GM19035 (cell line): ENCODE measurements around the gene AGMAT.

Source experiments
- ATAC-seq: cut with Tn5 transposase; IDR thresholded peaks from one replicate; pipeline ENCODE4 v1.9.1; 2021; ENCODE audit not compliant: unreplicated experiment

Gene AGMAT

DNA sequence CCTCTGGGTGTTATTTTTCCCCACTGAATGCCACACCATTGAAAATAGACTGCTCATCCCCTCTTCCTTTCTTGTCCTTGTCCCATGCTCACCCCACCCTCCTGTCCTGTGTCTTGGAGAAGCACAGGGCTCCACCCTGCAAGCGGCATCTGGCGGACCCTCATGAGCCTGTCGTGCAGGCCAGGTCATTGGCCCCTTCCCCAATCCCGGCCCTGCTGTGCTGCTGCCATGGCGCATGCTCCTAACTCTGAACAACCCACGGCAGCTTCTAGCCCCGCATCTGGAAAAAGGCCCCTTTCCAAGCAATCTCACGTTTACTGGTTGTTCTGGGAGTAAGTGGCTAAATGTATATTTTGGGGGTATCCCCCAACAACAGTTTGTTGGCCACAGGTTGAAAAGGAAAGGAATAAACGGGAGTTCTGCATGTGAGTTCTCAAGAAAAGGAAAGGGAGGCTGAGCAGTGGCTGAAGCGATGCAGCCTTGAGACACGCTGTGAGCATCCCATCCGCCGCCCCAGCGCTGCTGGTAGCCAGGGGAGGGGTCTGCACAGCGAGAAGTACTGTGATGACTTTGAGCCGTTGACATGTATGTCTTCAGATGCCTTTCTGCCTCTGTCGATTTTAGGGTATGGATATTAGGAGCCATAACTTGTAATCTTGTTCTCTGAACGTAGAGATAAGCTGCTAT is 16.3 kb downstream of the AGMAT start:
- no peak for ATAC-seq

DNA sequence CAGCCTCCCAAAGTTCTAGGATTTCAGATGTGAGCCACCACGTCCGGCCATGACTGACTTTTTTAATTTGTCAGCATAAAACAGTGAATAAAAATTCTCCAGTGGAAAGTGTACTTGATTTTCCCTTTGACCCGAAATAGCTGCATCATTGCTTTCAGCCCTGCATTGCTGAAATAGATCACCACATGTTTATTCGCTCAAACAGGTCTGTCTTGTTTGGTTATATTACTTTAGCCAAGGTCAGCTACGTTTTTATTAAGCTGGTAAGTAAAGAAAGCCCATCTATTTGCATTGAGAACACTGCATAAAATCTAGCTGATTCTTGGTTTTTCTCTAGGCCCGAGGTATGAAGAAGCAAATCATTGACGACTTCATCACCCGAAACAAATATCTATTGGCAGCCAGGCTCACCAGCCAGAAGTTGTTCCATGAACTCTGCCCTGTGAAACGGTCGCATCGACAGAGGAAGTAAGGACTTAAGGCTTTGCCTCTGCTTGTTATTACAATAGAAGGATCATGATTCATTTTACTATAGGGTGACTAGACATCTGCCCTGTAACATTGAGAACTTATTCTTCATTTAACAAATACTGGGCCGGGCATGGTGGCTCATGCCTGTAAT is 25.6 kb downstream of the AGMAT start:
- no peak for ATAC-seq

DNA sequence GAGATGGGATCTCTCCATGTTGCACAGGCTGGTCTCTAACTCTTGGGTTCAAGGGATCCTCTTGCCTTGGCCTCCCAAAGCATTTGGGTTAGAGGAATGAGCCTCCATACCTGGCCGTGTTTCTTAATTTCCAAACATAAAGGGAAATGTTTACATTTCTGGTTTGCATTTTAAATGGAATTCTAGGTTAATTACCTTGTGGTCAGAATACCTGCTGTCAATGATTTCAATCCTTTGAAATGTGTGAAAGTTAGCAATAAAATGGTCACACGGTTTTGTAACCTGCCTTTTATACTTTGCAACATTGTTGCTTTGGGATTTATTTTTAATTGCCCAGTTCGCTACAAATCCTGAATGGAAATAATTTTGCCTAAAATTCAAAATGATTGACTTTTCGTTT is 26.3 kb downstream of the AGMAT start:
- no peak for ATAC-seq

DNA sequence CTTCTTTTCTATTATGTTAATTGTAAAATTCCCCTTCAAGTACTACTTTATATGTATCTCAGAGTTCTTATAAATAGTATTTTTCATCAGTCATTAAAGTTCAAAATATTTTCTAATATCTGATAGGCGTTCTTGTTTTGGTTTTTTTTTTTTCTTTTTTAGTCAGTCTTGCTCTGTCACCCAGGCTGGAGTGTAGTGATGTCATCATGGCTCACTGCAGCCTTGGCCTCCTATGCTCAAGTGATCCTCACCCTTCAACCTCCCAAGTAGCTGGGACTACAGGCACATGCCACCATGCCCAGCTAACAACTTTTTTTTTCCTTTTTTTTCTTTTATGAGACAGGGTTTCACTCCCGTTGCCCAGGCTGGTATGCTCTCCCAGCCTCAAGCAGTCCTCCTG is 27.3 kb downstream of the AGMAT start:
- ATAC-seq, result no peak

DNA sequence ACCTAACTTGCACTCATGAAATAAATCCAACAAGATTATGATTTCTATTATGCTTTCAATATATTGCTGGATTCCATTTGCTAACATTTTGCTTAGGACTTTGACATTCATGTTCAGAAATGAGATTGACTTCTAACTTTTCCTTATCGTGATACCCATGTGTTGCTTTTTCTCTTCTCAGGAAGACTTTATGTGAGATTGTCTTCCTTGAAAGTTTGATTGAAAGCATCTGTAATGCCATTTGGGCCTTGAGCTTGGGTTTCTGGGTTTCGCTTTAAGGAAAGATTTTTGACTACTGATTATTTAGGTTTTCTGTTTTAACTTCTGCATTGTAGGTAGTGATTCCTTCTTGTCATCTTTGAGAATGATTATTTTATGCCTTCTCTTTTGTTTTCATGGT is 27.8 kb downstream of the AGMAT start:
- ATAC-seq, result no peak

DNA sequence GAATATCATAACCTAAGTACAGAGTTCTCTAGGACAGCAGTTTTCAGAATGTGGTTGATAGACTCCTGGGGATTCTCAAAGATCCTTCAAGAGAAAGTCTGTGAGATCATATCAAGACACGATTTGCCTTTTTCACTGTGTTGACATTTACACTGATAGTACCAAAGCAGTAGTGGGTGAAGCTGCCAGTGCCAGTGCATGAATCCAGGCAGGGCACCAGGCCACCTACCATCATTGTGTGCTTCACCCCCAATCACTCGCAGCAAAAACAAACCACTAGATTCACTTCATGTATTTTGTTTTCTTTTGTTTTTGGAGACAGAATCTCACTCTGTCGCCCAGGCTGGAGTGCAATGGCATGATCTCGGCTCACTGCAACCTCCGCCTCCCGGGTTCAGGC is 34.3 kb downstream of the AGMAT start:
- ATAC-seq, result no peak

DNA sequence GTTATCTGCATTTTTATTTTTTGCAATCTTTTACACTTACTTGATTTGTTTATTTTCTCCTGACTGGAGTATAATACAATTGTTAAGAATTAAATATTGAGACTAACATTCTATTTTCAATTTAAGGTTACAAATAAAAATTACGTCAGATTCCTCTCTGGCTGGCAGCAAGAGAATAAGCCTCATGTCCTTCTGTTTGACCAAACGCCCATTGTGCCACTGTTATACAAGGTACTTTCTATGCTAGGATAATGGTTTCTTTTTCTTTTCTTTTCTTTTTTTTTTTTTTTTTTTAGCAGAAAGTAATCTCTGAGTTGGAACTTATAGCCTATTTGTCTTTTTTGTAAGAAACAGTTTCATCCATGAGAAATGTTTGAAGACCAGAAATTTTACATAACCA is 38.2 kb downstream of the AGMAT start:
- no peak for ATAC-seq

DNA sequence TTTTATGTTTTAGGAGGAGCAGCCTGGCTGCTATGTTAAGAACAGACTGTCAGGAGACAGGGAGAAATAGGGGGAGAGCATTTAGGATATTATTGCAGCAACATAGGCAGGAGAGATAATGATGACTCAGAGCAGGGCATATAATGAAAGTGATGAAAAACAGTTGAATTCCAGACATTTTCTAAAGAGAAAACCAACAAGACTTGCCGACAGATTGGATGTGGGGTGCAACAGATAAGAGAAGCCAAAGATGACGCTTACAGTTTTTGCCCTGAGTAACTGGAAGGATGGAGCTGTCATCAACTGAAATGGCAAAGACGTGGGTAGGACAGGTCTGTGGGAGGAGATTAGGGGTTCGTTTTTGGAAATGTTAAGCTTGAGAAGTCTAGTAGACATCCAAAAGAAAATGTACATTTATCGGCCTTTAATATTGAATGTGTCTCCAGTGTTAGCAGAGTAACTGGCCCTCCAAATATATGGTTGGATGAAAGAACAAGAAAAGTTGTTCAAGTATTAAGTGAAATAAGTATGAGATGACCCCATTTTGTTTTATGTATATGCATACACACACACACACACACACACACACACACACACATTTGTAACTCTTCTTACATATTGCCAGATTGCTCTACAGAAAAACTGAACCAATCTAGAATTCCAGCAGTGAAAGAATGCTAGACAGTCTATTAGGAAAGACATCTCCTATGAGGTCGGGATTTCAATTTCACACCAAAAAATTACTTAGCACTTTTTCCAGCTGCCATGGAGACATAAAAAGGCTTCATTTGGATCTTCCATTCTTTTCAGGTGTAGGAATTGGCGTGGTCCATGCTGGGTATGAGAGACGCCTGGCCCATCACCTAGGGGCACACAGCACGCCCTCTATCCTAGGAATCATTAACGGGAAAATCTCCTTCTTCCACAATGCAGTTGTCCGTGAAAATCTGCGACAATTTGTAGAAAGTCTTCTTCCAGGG is 41.0 kb downstream of the AGMAT start:
- ATAC-seq, result no peak

DNA sequence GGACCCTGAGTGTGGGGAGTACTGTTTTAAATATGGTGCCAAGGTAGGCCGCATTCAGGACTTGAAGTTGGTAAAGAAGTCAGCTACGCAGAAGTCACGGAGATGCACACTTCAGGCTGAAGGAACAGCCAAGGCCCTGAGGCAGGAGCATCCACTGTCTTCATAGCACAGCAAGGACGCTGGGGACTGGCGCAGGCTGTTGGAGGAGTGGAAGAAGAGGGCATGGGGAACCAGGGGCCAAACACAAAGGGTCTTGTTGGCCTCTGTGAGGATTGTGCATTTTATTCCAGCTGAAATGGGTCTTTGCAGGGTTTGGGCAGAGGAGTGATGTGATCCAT is 41.6 kb downstream of the AGMAT start:
- no peak for ATAC-seq

DNA sequence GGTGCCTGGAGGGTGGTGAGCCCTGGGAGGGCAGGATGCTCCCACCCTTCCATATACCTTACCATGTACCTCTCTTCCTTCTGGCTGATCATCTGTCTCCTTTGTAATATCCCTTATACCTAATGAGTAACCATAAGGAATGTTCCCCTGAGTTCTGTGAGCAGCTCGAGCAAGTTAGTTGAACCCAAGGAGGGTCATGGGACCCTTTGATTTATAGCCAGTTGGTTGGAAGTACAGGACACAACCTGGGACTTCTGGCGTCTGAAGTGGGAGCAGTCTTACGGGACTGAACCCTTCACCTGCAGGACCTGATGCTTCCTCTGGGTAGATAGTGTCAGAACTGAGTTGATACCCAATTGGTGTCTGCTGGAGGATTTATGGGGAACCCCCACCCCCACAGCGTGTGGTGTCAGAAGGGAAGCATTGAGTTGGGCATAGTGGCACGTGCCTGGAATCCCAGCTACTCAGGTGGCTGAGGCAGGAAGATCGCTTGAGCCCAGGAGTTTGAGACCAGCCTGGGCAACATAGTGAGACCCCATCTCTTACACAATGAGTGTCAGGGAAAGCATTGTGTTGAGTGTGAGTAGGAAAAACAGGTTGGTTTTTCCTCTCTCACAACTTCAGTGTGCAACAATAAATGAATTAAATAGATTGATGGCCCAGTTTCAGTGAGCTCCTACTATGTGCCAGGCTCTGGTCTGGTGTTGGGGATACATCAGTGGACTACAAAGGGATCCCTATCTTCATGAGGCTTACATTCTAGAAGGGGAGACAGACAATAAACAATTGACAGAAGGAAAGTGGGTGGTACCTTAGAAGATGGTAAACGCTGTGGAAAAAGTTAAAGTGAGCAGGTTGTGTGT is 42.2 kb downstream of the AGMAT start:
- ATAC-seq, result no peak

DNA sequence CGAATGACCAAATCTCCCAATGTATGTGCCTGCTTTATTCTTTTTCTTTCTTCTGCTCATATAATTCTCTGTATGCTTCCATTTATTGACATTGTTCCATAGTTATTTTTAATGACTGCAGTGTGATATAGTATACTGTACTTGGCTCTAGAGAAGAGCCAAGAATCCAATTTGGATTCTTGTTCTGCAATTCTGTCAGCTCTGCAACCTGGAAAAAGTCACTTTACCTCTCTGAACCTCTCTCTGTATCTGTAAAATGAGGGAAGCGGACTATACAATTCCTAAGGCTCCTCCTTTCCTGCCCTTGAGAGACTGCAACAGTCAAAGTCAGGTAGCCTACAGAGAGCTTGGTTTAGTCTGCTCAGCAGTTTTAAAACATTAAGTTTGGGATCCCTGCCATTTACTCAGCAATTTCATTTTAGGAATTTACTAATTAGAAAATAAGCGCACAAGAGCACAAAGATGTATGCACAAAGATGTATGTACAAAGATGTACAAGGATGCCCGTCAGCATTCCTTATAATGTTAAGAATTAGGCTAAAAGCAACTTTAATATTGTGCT is 43.5 kb downstream of the AGMAT start:
- no peak for ATAC-seq

DNA sequence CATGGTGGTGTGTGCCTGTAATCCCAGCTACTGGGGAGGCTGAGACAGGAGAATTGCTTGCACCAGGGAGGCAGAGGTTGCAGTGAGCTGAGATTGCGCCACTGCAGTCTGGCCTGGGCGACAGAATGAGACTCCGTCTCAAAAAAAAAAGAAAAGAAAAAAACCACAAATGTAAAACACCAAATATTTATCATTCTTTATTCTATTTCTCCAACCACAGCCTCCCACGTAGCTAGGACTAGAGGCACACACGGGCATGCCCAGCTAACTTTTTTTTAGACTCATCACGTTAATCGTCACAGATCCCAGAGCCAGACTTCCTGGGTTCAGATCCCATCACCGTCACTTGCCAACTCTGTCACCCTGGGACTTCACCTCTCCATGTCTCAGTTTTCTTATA is 44.7 kb downstream of the AGMAT start:
- no peak for ATAC-seq

DNA sequence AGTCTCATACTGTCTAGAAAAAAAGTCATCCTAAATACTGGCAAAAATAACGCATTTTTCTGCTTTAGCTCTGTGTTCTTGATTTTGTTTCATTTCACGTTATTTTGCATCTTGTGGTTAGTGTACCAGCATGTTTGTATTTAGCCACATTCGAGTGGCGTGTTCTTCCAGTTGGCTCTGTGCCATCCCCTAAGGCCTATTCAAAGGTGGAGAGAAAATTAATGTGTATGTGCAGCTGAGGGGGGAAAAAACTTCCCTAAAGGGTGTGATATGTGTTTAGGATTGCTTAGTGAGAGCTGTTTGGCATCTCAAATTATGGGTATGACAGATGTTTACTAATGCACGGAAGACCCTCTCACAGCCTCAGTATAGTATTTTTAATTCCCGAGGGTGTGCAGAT is 46.1 kb downstream of the AGMAT start:
- ATAC-seq, result no peak

DNA sequence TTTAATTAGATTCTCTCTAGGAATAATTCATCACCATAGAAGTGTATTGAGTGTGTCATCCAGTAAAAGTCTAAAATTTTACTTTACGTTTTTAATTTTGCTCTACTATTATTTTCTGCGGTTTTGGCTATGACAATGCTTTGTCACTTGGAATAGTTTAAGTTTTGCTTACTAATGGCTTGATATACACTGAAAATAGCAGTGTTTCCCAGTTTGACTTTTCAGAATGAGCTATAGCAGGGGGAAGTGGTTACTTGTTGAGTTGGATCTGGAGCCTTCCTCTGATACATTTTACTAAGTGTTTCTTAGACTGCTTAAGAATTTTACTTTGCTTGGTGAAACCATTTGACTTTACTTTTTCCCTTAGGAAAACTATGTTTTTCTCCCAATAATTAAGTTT is 53.2 kb downstream of the AGMAT start:
- no peak for ATAC-seq

DNA sequence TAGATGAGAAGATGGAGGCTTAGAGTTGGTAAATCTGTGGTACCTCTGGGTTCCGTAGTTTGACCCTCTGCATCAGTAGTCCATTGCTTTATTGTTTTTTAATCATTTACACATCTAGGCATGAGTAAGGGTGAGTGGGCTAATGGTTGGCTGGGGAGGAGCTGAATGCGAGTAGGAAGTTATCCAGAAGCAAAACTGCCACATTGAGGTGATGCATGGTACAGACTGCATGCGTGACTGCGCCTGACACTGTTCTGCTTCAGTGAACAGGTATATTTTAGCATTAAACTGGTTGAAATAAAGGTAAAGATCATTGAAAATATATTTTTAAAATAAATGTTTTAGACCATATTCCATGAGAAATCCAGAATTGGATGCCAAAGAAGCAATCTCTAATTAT is 53.8 kb downstream of the AGMAT start:
- ATAC-seq, result no peak

DNA sequence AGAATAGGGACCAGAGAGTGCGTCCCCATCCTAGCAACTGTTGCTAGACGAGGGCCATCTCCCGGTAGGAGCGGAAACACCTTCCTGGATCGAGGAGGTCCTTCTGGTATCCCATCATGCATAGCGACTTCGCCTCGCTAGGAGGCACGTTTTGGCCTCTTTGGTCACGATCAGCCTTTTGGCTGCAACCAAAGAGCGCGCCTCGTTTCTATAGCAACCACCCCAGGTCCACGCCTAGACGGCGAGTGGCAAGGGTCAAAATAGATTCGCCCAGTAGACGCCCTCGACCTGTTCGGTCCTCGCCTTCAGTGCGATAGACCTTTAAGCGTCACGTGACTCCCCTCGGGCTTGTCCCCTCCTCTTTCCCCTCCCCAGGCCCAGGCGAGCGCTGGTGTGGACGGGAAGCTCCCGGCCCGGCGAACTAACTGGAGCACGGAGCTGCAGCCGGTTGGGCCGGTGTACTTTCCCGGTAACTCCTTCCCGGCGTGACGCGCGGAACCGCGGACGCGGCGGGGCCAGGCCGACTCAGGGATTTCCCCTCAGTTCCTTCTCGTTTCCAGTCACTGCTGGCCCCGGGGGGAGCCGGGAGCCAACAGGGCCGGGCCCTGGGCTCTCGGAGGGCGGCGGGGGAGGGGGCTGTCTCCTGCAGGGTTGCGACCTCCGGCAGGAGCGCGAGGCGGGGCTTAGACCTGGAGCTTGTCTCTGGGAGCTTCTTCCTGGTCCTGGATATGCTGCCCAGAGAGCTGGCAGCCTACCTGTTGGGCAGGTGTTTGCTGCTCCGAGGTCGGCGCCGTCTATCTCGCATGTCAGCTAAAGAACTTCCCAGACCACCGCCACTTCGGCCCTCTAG is 58.1 kb downstream of the AGMAT start, which contains the start of gene DNAJC16:
TSS of gene DNAJC16 (plus strand) at position 359 of the 850 bp plus-strand sequence. CDS start 2,258 bp downstream, outside the sequence.
- peak; percentile 57 for ATAC-seq

DNA sequence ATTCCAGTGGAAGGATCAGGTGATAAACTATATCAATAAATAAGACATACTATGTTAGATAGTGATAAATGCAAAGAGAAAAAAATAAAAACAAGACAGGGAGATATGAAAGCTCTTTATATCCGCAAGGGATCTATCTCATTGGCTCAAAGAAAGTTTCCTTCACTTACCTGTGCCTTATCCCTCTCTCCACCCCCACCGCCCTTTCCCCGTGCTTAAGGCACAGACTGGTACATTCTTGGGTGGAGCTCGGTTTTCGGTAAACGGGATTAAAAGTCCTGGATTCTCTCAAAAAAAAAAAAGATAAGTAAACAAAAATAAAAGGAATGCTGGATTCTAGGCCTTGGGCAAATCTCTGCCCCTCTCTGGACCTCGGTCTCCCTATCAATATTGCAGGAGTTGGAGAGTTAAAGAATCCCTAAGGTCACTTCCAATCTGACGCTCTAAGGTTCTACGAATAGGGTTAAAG is 58.8 kb downstream of the AGMAT start:
- ATAC-seq, result no peak

DNA sequence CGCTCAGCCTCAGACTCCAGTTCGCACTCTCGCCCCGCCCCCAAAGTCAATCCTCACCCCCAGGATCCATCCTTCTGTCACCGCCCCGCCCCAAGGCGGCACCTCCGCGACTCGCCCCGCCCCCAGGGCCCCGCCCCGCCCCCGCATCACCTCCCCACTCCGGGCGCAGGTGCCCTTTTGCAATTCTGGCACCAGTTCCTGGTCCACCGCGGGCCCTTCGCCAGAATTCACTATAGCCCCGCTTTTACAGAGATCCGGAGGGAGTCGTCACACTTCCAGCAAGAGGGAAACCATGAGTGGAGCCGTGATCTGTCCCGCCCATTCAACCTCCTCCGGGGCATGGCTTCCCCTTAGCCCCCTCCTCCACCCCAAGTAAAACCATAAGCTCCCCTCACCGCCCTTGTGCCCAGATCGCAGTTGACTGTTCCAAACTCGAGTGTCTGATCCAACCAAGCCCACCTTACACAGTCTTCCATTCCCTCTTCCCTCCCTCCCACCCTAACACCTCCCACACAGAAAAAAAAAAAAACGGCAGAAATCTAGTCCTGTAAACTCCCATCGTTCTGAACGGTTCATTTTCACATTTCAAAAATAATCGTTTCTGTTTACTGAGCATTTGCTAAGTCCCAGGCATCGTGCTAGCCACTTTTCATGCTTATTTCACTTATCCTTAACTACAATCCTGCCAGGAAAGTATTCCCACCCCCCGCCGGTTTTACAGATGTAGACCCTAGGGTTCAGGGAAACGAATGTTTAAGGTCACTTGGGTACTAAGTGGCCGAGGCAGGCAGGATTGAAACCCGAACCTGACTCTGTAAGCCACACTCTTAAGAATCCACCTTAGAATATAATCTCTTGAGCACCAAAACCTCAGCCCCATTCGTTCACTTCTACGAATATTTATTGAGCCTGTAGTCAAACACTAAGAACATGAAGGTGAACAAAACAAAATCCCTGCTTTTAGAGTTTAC is 59.5 kb downstream of the AGMAT start:
- ATAC-seq, result peak; percentile 35
